ENCODE measurements around the gene DHPS.
"Not testable (repeated sequence)": the region's sequence is repeated elsewhere in the genome, so short reads cannot be mapped to it uniquely, and the experiment has no call there.

Gene DHPS

DNA sequence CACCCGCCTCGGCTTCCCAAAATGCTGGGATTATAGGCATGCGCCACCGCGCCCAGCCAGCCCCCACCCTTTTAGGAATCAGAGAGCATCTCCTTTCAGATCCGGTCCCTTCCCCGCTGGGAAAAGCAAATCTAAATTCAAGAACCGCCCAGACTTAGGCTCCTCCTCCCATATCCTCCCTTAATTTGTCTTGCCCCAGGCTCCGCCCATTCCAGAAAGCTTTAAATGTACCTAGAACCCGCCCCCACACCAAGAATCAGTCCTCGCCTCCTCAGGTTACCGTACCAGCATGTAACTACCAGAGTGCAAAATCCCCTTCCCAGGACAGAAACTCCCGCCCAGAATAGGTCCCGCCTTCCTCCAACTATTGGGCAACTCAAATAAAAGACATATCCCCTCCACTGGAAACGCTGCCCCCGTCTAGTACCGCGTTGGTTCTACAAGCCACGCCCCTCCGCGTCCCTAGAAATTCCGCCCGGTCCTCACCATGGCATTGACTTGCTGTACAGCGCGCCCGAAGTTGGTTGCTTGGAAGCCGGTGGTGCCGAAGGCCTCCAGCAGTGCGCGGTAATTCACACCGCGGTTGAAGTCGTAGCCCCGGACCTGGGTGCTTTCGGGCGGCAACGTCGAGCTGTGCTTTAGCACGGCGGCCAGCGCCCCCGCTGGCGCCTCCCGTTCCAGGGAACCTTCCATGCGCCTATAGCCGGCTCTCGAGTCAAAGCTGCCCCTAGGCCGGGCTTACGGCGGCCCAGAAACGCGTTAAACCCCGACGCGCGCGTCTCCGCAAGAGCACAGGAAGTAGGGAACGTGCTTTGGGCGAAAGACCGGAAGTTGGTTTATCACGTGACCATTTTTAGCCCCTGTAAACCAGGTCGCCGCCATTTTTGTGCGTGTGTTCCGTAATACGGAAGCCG is at the start of gene DHPS:
Gene DHPS (minus strand): TSS at position 807 of the 914 bp plus-strand sequence. CDS start 114 bp downstream, at position 693.
- peak; percentile 84 to 91 for DNase-seq (ENCODE audit: low read depth in 2 of 2)

DNA sequence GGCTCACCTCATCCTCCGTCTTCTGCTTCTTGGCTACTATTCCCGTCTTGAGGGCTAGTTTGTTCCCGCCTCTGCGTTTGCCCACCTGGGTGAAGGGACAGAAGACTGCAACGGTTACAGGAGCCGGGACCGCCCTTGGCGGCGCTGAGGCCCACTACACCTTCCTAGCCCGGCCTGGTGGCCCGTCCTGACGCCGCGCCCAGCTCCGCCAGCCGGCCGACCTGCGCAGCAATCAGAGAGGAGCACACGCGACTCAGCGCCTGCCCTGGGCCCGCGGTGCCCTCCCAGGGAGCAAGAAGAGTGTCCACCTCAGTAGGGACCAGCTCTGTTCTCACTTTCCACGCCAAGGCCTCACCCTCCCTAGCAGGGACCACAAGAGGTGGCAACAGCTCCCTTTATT is 49.7 kb upstream of the DHPS start:
- no peak for DNase-seq (ENCODE audit: low read depth in 2 of 2)

DNA sequence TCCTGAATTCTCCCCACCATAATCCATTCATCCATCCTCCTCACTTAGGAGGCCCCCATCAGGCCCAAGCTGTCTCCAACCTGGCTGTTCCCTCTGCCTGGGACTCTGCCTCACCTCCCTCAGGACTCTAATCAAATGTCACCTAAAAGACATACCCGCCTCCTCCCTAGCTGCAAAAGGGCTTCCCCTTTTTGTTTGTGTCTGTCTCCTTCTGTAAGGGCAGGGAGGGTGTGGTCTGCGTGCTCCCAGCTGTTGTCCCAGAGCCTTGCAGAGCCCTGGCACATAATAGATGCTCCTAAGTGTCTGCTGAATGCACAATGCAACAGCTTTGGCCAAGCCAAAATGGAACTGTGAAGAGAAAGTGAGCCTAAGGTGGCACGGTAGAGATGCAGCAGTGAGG is 48.4 kb upstream of the DHPS start:
- no peak for DNase-seq (ENCODE audit: low read depth in 2 of 2)

DNA sequence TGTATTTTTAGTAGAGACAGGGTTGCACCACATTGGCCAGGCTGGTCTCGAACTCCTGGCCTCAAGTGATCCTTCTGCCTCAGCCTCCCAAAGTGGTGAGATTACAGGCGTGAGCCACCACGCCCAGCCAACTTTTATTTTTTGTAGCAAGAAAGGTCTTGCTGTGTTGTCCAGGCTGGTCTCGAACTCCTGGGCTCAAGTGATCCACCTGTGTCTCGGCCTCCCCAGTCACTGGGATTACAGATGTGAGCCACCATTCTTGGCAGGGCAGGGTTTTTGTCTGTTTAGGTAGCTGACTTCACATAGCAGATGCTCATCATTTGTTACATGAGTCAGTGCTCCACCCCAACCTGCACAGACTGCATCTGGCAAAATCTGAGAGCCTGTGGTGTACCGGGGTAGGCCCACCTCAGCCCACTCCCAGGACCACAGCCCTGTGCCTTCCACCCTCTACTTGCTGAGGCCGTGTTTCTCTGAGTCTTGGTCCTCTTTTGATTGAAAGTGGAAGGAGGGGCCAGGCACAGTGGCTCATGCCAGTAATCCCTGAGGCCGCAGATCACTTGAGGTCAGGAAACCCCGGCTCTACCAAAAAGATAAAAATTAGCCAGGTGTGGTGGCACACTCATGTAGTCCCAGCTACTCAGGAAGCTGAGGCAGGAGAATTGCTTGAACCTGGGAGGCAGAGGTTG is 46.2 kb upstream of the DHPS start:
- DNase-seq (ENCODE audit: low read depth in 2 of 2) = no peak

DNA sequence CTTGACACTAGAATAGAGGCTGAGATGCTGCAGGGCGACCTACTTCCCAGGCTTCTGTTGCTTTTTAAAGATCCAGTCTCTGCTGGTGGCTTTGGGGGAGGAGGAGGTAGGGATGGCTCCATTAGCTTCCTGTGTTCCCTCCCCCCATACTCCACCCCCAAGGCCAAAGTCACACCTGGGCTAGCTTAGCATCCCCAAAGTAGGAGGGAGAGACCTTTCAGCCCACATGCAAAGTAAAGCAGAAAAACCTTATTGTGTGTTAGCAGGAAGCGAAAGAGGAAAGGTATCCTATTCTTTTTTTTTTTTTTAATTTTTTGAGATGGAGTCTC is 45.3 kb upstream of the DHPS start:
- no peak for DNase-seq (ENCODE audit: low read depth in 2 of 2)

DNA sequence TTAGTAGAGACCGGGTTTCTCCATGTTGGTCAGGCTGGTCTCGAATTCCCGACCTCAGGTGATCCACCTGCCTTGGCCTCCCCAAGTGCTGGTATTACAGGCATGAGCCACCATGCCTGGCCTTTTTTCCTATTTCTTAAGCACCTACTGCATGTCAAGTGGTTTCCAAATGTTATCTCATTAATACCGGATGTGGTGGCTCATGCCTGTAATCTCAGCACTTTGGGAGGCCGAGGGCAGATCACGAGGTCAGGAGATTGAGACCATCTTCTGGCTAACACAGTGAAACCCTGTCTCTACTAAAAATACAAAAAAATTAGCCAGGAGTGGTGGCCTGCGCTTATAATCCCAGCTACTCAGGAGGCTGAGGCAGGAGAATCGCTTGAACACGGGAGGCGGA is 43.9 kb upstream of the DHPS start:
- DNase-seq (ENCODE audit: low read depth in 2 of 2) = not testable (repeated sequence)

DNA sequence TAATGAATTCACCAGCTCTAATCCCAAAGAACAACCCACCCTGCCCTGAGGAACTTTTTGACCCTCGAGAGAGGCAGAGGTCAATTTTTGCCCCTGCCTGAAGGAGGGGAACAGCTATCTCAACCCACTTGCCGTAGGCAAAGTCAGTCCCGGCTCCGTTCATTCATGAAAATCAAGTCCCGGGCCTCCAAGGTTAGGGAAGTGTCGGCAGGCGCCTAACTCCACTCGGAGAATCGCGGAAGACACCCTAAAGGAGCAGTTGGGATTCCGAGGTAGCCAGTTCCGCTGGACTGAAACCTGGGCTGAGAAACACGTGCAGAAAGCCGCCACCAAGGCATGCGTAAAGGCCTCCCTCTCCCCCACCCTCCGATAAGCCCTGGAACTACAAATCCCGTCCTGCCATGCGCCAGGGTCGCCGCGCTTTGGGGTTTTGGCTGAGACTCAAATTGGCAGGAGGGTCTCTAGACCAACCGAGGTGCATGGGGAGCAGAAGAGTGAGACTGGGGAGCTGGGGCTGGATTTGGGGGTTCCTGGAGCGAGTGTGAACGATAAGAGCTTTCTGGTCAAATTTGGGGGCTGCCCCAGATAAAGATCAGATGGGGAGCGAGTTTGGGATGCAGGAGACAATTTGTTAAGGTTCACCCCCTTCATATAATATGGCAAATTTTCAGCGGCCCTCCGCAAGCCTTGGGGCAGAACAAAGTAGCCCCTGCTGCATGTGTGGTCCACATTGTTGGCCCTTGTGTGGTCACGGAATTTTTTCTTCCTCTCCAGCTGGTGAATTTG is 42.2 kb upstream of the DHPS start, which contains the start of gene TNPO2:
Gene TNPO2 (minus strand): TSS at position 292 of the 786 bp plus-strand sequence. CDS start 2,955 bp downstream, outside the sequence.
- DNase-seq (ENCODE audit: low read depth in 2 of 2) = peak; percentile 52 to 60

DNA sequence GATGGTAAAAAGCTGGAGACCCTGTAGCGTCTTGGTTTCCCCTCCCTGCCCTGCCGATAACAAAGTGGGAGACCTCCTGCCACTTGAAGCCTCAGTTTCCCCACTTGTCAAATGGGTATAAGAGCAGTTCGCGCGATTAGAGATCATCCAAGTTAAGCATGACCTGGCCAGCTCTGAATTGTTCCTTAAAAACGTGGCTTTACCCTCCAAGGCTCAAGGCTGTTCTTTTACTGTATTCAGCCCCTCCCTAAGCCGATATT is 41.6 kb upstream of the DHPS start:
- DNase-seq (ENCODE audit: low read depth in 2 of 2) = no peak

DNA sequence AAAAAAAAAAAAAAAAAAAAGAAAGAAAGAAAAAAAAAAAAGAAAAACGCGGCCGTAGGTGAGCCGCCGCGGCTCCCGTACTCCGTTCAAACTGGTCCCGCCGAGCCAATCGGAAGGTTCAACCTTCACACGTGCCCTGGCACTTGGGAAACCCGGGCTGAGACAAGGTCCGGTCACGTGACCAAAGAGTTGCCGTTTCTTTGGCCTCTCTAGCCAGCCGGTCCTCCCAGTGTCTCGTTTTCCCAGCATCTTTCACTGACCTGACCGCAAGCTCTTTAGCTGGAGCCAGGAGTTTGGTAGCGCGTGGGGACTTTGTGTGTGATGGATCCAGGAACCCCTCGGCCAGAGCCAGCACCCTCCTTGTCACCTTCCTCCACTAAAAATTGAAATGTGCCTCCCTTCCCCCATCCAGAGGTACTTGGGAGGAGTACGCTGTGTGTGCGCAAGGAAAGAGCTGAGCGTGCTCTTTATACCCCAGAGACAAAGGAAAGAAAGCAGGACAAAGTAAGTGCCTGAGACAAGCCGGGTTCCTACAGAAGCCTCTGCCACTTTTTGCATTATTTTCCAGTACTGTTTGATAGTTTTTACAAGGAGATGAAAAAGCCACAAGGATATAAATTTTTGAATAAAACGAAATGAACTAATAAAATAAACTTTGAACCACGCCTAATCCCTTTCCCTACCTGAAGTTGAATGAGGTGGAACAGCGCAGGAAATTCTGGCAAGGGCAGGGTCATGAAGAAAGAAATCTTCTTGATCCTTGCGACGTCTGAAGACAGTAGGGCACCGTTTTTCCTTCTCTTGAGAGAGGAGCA is 41.1 kb upstream of the DHPS start:
- DNase-seq (ENCODE audit: low read depth in 2 of 2) = peak; percentile 91 to 94

DNA sequence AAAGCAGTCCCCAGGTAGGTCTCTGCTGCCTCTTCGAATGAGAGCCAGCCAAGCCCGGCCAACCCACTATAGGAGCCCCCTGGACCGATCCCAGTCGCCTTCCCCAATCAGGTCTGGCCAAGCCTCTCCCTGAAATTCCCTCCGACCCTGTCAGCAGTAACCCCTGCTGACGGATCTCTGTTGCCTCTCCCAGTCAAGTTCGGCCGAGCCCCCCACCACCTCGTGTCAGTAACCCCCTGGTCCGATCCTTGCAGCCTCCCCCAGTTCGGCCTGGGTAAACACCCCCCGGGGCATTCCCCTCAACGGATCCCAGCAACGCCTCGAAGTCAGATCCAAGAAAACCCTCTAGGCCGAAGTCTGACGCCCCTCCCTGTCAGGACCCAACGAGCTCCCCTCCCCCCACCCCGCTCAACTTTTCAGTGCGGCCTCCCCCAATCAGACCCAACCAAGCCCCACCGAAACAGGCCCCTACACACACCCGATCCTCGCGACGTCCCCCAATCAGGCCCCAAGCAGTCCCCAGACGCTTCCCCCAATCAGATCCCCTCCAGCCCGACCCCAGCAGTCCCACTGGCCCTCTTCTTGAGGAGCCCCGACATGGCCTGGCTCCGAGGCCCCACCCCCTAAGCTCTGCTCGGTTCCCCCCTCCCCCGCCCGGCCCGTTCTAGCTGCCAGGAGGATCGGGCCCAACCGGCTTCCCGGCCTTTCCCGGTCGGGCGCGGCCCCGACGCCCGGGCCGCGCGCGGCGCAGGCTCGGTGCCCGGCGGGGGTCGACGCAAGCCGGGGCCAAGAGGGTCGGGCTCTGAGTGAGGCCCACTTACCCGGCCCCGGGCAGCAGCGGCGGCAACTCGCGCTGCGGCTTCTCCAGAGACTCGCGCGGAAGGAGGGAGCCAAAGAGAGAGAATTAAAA is 40.2 kb upstream of the DHPS start:
- peak in 1 of 2 donors; percentile 32 for DNase-seq (ENCODE audit: low read depth in 2 of 2)

DNA sequence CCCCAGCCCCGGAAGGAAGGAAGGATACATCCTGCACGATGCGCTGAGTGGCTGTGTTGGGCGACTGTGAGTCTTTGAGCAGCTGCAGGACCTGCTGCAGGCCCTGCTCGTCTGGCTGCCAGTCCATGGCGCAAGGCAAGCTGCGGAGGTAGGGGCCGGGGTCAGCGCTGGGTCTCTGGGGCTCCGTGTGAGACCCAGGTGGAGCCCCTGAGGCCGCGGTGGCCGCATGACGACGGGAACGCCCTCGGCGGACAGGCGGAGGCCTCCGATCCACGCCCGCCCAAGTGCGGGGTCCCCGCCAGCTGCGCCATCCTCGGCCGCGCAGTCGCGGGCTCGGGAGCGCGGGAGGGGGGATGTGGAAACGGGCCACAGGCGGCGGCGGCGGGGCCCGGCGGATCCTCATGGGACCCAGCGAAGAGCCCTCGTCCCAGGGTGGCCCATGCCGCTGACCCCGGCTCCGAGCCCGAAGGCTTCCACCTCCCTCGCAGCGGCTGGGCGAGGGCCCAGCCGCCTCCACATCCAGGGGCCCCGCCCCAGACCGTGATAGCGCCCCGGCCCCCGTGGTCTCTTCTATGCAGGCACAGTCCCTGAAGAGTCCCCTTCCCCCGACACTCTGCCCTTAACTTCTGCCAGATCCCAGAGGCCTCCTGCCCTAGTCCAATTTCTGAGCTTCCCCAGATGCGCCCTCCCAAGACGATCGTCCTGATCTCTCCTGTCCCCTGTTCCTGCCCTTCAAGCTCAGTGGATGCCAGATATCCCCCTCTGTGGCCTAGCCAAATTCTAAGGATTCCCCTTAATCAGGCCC is 39.4 kb upstream of the DHPS start:
- no peak for DNase-seq (ENCODE audit: low read depth in 2 of 2)

DNA sequence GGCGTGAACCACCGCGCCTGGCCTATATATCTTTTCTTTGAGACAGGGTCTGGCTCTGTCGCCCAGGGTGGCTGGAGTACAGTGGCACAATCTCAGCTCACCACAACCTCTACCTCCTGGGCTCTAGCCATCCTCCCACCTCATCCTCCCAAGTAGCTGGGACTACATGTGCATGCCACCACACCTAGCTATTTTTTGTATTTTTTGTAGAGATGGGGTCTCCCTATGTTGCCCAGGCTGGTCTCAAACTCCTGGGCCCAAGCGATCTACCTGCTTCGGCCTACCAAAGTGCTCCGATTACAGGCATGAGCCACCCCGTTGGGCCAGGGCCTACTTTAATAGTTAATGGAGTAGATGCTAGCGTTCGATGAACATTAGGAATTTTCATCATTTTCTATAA is 38.6 kb upstream of the DHPS start:
- DNase-seq (ENCODE audit: low read depth in 2 of 2) = no peak

DNA sequence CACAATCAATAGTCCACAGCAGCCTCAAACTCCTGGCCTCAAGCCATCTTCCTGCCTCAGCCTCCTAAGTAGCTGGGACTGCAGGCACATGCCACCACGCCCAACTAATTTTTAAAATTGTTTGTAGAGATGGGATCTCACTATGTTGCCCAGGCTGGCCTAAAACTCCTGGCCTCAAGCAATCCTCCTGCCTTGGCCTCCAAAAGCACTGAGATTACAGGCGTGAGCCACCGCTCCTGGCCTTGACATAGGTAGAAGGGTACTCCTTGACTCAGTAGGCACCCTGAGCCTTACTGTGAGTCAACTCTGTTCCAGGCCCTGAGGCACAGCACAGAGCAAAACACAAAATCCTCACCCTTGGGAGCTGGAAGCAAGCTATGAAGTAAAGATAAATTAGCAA is 34.2 kb upstream of the DHPS start:
- no peak for DNase-seq (ENCODE audit: low read depth in 2 of 2)

DNA sequence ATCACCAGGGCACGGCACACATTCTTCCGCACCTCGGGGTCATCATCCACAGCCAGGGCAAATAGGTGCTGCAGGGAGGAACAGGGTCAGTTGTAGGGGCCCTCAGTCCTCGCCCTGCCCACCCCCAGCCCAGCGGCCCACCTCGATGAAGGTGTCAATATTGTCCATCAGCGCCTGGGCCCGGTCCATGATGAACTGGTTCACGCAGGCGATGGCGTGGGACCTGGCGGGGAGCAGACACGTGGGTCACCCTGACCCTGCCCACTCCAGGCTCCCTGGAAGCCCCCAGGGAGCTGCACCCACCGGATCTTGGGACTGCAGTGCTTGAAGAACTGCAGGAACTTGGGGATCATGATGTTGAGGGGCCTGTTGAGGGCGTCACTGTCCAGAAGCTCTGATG is 33.4 kb upstream of the DHPS start:
- no peak for DNase-seq (ENCODE audit: low read depth in 2 of 2)

DNA sequence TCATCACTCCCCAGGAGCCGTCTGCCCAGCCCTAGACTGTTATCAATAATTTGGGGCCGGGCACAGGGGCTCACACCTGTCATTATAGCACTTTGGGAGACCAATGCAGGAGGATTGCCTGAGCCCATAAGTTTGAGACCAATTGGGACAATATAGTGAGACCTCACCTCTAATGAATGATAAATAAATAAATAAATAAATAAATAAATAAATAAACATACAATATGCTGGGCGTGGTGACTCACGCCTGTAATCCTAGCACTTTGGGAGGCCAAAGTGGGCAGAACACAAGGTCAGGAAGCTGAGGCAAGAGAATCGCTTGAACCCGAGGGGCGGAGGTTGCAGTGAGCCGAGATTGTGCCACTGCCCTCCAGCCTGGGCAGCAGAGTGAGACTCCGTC is 31.6 kb upstream of the DHPS start:
- DNase-seq (ENCODE audit: low read depth in 2 of 2) = not testable (repeated sequence)

DNA sequence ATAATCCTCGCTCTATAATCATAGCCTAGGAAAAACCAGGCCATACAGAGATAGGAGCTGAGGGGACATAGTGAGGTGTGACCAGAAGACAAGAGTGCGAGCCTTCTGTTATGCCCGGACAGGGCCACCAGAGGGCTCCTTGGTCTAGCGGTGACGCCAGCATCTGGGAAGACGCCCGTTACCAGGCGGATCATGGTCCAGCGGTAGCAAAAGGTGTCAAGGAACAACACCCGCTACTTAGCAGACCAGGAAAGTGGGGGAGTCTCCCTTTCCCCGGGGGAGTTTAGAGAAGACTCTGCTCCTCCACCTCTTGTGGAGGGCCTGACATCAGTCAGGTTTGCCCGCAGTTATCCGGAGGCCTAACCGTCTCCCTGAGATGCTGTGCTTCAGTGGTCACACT is 30.4 kb upstream of the DHPS start:
- not testable (repeated sequence) for DNase-seq (ENCODE audit: low read depth in 2 of 2)

DNA sequence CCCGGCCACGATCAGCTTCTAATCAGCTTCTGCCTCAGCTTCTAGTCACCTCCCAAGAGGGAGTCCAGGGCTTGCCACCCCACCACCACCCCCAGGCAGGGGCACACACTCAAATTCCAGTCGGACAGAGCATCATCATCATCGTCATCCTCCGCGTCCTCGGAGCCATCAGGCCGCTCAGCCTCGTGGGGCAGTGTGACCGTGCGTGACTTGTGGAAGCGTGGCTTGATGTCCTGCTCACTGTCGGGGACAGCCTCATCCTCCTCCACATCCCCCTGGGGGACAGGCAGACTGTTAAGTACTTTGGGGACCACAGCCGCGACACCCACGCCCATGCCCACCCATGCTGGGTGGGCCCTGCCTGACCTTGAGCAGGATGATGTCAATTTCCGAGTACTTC is 29.5 kb upstream of the DHPS start:
- DNase-seq (ENCODE audit: low read depth in 2 of 2) = no peak

DNA sequence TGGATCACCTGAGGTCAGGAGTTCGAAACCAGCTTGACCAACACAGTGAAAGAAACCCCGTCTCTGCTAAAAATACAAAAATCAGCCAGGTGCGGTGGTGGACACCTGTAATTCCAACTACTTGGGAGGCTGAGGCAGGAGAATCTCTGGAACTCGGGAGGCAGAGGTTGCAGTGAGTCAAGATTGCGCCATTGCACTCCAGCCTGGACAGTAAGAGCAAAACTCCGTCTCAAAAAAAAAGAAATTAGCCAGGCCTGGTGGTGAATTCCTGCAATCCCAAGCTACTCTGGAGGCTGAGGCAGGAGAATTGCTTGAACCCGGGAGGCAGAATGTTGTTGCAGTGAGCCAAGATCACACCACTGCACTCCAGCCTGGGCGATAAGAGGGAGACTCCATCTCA is 27.0 kb upstream of the DHPS start:
- DNase-seq (ENCODE audit: low read depth in 2 of 2) = no peak

DNA sequence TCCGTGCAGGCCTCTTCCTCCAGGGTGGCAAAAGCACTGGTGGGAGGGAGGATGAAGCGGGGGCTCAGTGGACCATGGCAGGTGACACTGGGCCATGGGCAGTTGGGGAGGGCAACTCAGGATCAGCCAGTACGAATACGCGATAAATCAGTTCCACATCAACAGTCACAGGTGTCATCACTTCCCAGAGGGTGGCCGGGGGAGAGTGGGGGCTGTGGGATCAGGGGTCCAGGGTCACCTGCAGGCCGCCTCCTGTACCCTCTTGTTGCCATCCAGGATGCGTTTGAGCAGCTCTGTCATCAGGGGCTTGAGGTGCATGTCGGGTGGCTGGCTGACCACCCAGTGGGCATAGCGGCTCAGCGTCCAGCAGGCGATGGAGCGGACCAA is 24.6 kb upstream of the DHPS start:
- no peak for DNase-seq (ENCODE audit: low read depth in 2 of 2)

Measured in stimulated activated CD8-positive, alpha-beta memory T cell treated with anti-CD3 and anti-CD28 coated beads, Interleukin-7, amount 100 ng/mL, for 4 hours (primary cell).